Panc1 (cell line): Measurements from ENCODE around the gene LRR1. TPM values are rescaled to one million over a fixed set of nuclear protein-coding genes. Genes with fewer than 3 reads are reported as not detected.

ENCODE experiments used
- ATAC-seq: fragments of 200-7000 bp; cut with Tn5 transposase; 2 replicates; pipeline ENCODE4 v1.9.1; 2020; ENCODE audit warnings: mild to moderate bottlenecking, moderate library complexity
- BruUV-seq: library from RNA; stranded (reverse); fragments of 400-500 nt; replicated peaks from 2 replicates; lab custom pipeline; 2021; lab: Mats Ljungman, UMichigan
- CTCF ChIA-PET: fragments of 300-600 bp; sonication (Branson Sonifier 250); formaldehyde crosslinking; loops from one replicate; lab custom pipeline; 2022; ENCODE audit warnings: antibody characterized with exemption; lab: Charles Lee
- POLR2A ChIA-PET: fragments of 300-600 bp; sonication (Branson Sonifier 250); formaldehyde crosslinking; loops from one replicate; lab custom pipeline; 2022; ENCODE audit warnings: antibody characterized with exemption; lab: Charles Lee
- DNase-seq: peaks from one replicate; pipeline ENCODE4 v3.0.0-alpha.2; 2010; ENCODE audit warnings: low read depth, low spot score
- H3K27ac ChIP-seq: 2 replicates; pipeline ENCODE4 v1.5.1; 2011; ENCODE audit warnings: mild to moderate bottlenecking, low read length, inconsistent platforms
- H3K27me3 ChIP-seq: fragments of 200-500 bp; sonication (Bioruptor generic); 2 replicates; pipeline ENCODE4 v1.6.0; 2014; ENCODE audit warnings: low read length, inconsistent platforms; ENCODE audit not compliant: control insufficient read depth, insufficient read depth
- H3K36me3 ChIP-seq: fragments of 200-500 bp; sonication (Bioruptor generic); 2 replicates; pipeline ENCODE4 v1.5.1; 2014; ENCODE audit warnings: inconsistent platforms, mild to moderate bottlenecking, low read length, moderate library complexity; ENCODE audit not compliant: control insufficient read depth, insufficient read depth
- H3K4me1 ChIP-seq: 2 replicates; pipeline ENCODE4 v1.5.1; 2011; ENCODE audit warnings: inconsistent platforms, mild to moderate bottlenecking, low read length, moderate library complexity; ENCODE audit not compliant: control insufficient read depth, insufficient read depth
- H3K4me3 ChIP-seq, 2 experiments: 2 replicates each; pipeline ENCODE4 v1.5.1; 2011 to 2012; ENCODE audit warnings: low read depth in 2 of 2, low read length in 2 of 2, mild to moderate bottlenecking in 2 of 2, inconsistent platforms in 1 of 2, moderate library complexity in 1 of 2
- H3K9me3 ChIP-seq: fragments of 200-500 bp; sonication (Bioruptor generic); 2 replicates; pipeline ENCODE4 v1.5.1; 2014; ENCODE audit warnings: low read depth, mild to moderate bottlenecking, inconsistent platforms, low read length, moderate library complexity; ENCODE audit not compliant: control insufficient read depth, insufficient read depth
- POLR2AphosphoS5 ChIP-seq: IDR thresholded peaks from 2 replicates; pipeline ENCODE4 v1.6.1; 2012; ENCODE audit warnings: mild to moderate bottlenecking, low read depth, low read length, moderate library complexity
- SIN3A ChIP-seq: IDR thresholded peaks from 2 replicates; pipeline ENCODE4 v1.6.1; 2012; ENCODE audit warnings: low read depth, mild to moderate bottlenecking, low read length, moderate library complexity, borderline replicate concordance; ENCODE audit not compliant: insufficient read depth
- TCF7L2 ChIP-seq: IDR thresholded peaks from 2 replicates; pipeline ENCODE4 v1.6.1; 2011; ENCODE audit warnings: mild to moderate bottlenecking, low read depth, low read length, inconsistent platforms
- in situ Hi-C: cut with HindIII; loops from 2 replicates; pipeline ENCODE4 v1.10.0; 2016; ENCODE audit warnings: low sequenced_read_pairs, low pct_unique_long_range_greater_than_20kb
- intact Hi-C: fragments of 100-400 bp; cut with micrococcal nuclease; formaldehyde crosslinking; loops from one replicate; pipeline ENCODE4 v1.10.0; 2022; ENCODE audit not compliant: unreplicated experiment
- total RNA-seq: library from RNA; stranded (reverse); gene quantifications from one replicate; pipeline ENCODE4 v1.2.1, GENCODE V29; 2021; ENCODE audit not compliant: unreplicated experiment
- TF ChIP-seq, protein P1 (sequence below), 2 experiments: IDR thresholded peaks; 2 replicates each; pipeline ENCODE4 v1.6.1; 2011 to 2012; ENCODE audit warnings: low read depth in 2 of 2, control low read depth in 1 of 2, low read length in 1 of 2, mild to moderate bottlenecking in 1 of 2, moderate library complexity in 1 of 2; ENCODE audit not compliant: insufficient read depth in 1 of 2
- TF ChIP-seq, protein P2 (sequence below): fragments of 450-650 bp; IDR thresholded peaks from 2 replicates; pipeline ENCODE4 v1.5.1; 2017; ENCODE audit warnings: mild to moderate bottlenecking

The LRR1 gene
- total RNA-seq, 1 experiment from 2014 or later, result 23.3 TPM

DNA sequence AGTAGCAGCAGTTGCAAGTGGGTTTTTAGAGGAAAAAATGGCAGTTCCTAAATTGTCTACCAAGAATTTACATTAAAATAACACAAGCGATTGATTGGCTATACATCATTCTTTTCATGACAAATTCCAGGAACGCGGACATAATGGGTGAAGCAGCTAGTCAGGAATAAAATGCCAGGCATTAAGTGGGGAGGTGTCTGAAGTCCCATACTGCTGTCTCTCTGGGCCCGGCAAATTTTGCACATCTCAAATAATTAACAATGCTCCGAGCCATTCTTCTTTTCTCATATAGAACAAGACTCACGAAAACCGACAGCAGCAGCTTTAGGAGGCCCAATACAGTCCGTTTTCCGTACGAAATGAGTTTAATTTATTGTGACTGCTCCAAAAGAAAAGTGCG, 21.0 kb downstream of the LRR1 start:
- Histone ChIP-seq H3K27ac (peak overlapping the region; percentile 97), H3K36me3 (peaks cover 15% of the 10 kb centered on the region), H3K4me1 (peaks cover 18% of the 10 kb centered on the region), H3K9me3 (no peaks in the 10 kb centered on the region), H3K4me3 (peak overlapping the region; percentile 92 to 95), H3K27me3 (no peaks in the 10 kb centered on the region)
- CTCF ChIA-PET, result interaction anchor here (0.7 kb wide), 2 partner anchors 35 to 275 kb away, joined by 3 to 12 read pairs; no protein-coding TSS in a partner anchor
- intact Hi-C loops, result no loop called here
- TSS peak; percentile 94 for BruUV-seq
- in situ Hi-C loops, result no loop called here
- no peak for TF ChIP-seq POLR2AphosphoS5
- TF ChIP-seq, protein P1, sequence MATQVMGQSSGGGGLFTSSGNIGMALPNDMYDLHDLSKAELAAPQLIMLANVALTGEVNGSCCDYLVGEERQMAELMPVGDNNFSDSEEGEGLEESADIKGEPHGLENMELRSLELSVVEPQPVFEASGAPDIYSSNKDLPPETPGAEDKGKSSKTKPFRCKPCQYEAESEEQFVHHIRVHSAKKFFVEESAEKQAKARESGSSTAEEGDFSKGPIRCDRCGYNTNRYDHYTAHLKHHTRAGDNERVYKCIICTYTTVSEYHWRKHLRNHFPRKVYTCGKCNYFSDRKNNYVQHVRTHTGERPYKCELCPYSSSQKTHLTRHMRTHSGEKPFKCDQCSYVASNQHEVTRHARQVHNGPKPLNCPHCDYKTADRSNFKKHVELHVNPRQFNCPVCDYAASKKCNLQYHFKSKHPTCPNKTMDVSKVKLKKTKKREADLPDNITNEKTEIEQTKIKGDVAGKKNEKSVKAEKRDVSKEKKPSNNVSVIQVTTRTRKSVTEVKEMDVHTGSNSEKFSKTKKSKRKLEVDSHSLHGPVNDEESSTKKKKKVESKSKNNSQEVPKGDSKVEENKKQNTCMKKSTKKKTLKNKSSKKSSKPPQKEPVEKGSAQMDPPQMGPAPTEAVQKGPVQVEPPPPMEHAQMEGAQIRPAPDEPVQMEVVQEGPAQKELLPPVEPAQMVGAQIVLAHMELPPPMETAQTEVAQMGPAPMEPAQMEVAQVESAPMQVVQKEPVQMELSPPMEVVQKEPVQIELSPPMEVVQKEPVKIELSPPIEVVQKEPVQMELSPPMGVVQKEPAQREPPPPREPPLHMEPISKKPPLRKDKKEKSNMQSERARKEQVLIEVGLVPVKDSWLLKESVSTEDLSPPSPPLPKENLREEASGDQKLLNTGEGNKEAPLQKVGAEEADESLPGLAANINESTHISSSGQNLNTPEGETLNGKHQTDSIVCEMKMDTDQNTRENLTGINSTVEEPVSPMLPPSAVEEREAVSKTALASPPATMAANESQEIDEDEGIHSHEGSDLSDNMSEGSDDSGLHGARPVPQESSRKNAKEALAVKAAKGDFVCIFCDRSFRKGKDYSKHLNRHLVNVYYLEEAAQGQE (IDR thresholded peaks at IDR 0.05; ENCODE audit: insufficient read depth in 1 of 2, low read depth in 2 of 2, low read length in 1 of 2), result no peak
- TF ChIP-seq TCF7L2, result no peak
- TF ChIP-seq, protein P2, sequence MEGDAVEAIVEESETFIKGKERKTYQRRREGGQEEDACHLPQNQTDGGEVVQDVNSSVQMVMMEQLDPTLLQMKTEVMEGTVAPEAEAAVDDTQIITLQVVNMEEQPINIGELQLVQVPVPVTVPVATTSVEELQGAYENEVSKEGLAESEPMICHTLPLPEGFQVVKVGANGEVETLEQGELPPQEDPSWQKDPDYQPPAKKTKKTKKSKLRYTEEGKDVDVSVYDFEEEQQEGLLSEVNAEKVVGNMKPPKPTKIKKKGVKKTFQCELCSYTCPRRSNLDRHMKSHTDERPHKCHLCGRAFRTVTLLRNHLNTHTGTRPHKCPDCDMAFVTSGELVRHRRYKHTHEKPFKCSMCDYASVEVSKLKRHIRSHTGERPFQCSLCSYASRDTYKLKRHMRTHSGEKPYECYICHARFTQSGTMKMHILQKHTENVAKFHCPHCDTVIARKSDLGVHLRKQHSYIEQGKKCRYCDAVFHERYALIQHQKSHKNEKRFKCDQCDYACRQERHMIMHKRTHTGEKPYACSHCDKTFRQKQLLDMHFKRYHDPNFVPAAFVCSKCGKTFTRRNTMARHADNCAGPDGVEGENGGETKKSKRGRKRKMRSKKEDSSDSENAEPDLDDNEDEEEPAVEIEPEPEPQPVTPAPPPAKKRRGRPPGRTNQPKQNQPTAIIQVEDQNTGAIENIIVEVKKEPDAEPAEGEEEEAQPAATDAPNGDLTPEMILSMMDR, result no peak
- no peak for TF ChIP-seq SIN3A
- ATAC-seq (no peak), DNase-seq (no peak)
- POLR2A ChIA-PET, result interaction anchor here (0.6 to 0.7 kb wide), 3 partner anchors 168 to 381 kb away, joined by 6 to 17 read pairs (median 8); no protein-coding TSS in a partner anchor

DNA sequence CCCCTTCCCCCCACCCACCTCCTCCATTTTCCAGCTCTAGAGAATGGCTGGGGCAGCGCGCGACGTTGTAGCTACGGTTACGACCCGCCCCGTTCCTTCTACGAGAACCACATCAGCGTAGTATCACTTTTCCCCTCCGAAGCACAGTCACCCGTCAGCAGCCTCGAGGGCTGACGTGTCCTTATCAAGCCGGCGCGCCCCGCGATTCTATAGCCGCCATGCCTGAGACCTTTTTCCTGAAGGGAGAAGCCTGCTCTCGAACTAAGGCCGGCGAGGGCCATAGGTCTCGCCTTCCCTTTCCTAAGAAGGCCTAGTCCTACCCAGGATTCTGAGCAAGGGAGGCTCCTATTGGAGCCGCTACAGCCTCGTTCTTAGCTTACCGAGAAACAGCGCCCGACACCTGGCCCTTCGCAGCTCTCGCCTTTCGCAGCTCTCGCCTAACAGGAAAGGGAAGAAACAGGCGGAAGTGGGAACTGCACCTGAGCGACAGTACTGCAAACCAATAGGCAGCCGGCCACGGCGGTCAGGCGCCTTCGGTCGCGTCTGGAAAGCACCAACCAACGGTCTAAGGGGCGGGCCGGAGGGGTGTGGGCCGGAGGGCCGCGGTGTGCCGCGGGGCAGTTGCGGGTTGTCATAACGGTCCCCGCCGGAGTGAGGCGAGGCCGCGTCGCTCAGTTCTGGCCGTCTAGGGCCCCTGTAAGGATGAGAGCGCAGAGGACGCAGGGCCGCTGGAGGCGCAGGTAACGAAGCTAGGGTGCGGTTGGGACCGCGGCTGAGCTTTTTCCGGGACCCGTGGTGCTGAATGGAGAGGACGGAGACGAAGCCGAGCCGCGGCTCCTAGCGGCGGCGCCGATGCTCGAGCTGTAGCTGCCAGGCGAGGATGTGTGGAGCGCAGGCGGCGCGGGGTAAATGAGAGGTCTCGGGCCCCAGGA, 21.7 kb downstream of the LRR1 start, which contains the start of the genes MGAT2 and RPL36AL:
Gene MGAT2, plus strand, starts transcription at position 618 of the 932 bp plus-strand sequence. CDS start 470 bp downstream, outside the sequence.
Gene RPL36AL, minus strand, starts transcription at position 445 of the 932 bp plus-strand sequence. CDS start 1,522 bp downstream, outside the sequence.
- BruUV-seq, result no TSS peak
- TF ChIP-seq POLR2AphosphoS5 (peak; percentile 93), SIN3A (peak; percentile 74; the same call in 1 of the 2 replicates), TCF7L2 (no peak)
- TF ChIP-seq, protein P2, result no peak; the same call in 1 of the 2 replicates
- TF ChIP-seq, protein P1 (IDR thresholded peaks at IDR 0.05; ENCODE audit: insufficient read depth in 1 of 2, low read depth in 2 of 2, low read length in 1 of 2), result 0 out of 4 replicates have a peak, but pooled peaks of 1 of the 2 experiments have one; percentile 14
- Histone ChIP-seq H3K27ac (peak within 1 kb of the TSS; percentile 97), H3K4me1 (peaks cover 18% of the 10 kb centered on the region), H3K4me3 (peak within 1 kb of the TSS; percentile 92 to 95), H3K36me3 (peaks cover 18% of the 10 kb centered on the region), H3K9me3 (no peaks in the 10 kb centered on the region), H3K27me3 (no peaks in the 10 kb centered on the region)
- DNase-seq (peak; percentile 91), ATAC-seq (peak; percentile 96)
- POLR2A ChIA-PET, result interaction anchor here (0.7 kb wide), 2 partner anchors 241 to 380 kb away, joined by 8 to 17 read pairs; no protein-coding TSS in a partner anchor
- CTCF ChIA-PET, result interaction anchor here (0.7 kb wide), 2 partner anchors 34 to 275 kb away, joined by 3 to 12 read pairs; no protein-coding TSS in a partner anchor
- intact Hi-C loops (no loop called here), in situ Hi-C loops (no loop called here)
